SK-N-SH treated with all-trans-retinoic acid at 6 μM for 48 hours (cell line): ENCODE results near the gene DDX20.

Experiments used
- BACH2 ChIP-seq: fragments of 250-450 bp; sonication (Bioruptor Pico); IDR thresholded peaks from 2 replicates; pipeline ENCODE4 v1.9.0; 2021; ENCODE audit warnings: mild to moderate bottlenecking, borderline replicate concordance
- CREB5 ChIP-seq: fragments of 250-450 bp; sonication (Bioruptor Pico); IDR thresholded peaks from 2 replicates; pipeline ENCODE4 v1.5.1; 2020; ENCODE audit warnings: low read depth, mild to moderate bottlenecking, moderate library complexity
- CSDC2 ChIP-seq: fragments of 250-450 bp; sonication (Bioruptor Pico); IDR thresholded peaks from 2 replicates; pipeline ENCODE4 v1.5.0; 2020; ENCODE audit warnings: mild to moderate bottlenecking, moderate library complexity
- CSRNP3 ChIP-seq: fragments of 250-450 bp; sonication (Bioruptor Pico); IDR thresholded peaks from 2 replicates; pipeline ENCODE4 v1.5.1; 2021; ENCODE audit warnings: mild to moderate bottlenecking, moderate library complexity
- ISL1 ChIP-seq: fragments of 250-450 bp; sonication (Bioruptor Pico); IDR thresholded peaks from 2 replicates; pipeline ENCODE4 v2.1.2; 2022; ENCODE audit warnings: mild to moderate bottlenecking, moderate library complexity
- OSR1 ChIP-seq: fragments of 250-450 bp; sonication (Bioruptor Pico); IDR thresholded peaks from 2 replicates; pipeline ENCODE4 v1.8.0; 2022; ENCODE audit warnings: moderate library complexity, mild to moderate bottlenecking, inconsistent platforms
- PATZ1 ChIP-seq: fragments of 250-450 bp; sonication (Bioruptor Pico); IDR thresholded peaks from 2 replicates; pipeline ENCODE4 v1.8.0; 2020; ENCODE audit warnings: mild to moderate bottlenecking, moderate library complexity, borderline replicate concordance
- PPARA ChIP-seq: fragments of 250-450 bp; sonication (Bioruptor Pico); IDR thresholded peaks from 2 replicates; pipeline ENCODE4 v1.5.0; 2020; ENCODE audit warnings: mild to moderate bottlenecking, borderline replicate concordance
- RARB ChIP-seq: fragments of 250-450 bp; sonication (Bioruptor Pico); IDR thresholded peaks from 2 replicates; pipeline ENCODE4 v1.8.0; 2021; ENCODE audit warnings: mild to moderate bottlenecking, moderate library complexity
- SNAI2 ChIP-seq: fragments of 250-450 bp; sonication (Bioruptor Pico); IDR thresholded peaks from 2 replicates; pipeline ENCODE4 v1.5.0; 2020; ENCODE audit warnings: mild to moderate bottlenecking, moderate library complexity
- TCF4 ChIP-seq: fragments of 250-450 bp; sonication (Bioruptor Pico); IDR thresholded peaks from 2 replicates; pipeline ENCODE4 v1.8.0; 2021; ENCODE audit warnings: mild to moderate bottlenecking, moderate library complexity, borderline replicate concordance
- ZFP30 ChIP-seq: fragments of 450-650 bp; formaldehyde crosslinking; IDR thresholded peaks from 2 replicates; pipeline ENCODE4 v1.5.0; 2022; ENCODE audit warnings: mild to moderate bottlenecking, moderate library complexity
- ZNF565 ChIP-seq: fragments of 450-650 bp; formaldehyde crosslinking; conservative IDR thresholded peaks from 2 replicates; pipeline ENCODE4 v1.5.0; 2020; ENCODE audit warnings: low read depth, mild to moderate bottlenecking, moderate library complexity

- TF ChIP-seq OSR1 (CRISPR knock-in tag) (no peak), ZFP30 (CRISPR knock-in tag) (no peak), PPARA (no peak), SNAI2 (CRISPR knock-in tag) (no peak), CREB5 (CRISPR knock-in tag) (no peak), ZNF565 (CRISPR knock-in tag) (no peak), CSDC2 (CRISPR knock-in tag) (no peak), ISL1 (CRISPR knock-in tag) (no peak), TCF4 (CRISPR knock-in tag) (no peak), PATZ1 (CRISPR knock-in tag) (no peak), RARB (CRISPR knock-in tag) (no peak), CSRNP3 (CRISPR knock-in tag) (no peak), BACH2 (CRISPR knock-in tag) (no peak)
These were observed 42.9 kb downstream of the DDX20 start for GRCh38 chr1:111798580-111798979.
